ENCODE data around the gene RIMS3. TPM values are rescaled to one million over a fixed set of nuclear protein-coding genes. Genes with fewer than 3 reads are reported as not detected.
"Not testable (repeated sequence)": the region's sequence is repeated elsewhere in the genome, so short reads cannot be mapped to it uniquely, and the experiment has no call there.

RIMS3 gene
- total RNA-seq, 1 experiment from 2014 or later: 4.2 TPM

DNA sequence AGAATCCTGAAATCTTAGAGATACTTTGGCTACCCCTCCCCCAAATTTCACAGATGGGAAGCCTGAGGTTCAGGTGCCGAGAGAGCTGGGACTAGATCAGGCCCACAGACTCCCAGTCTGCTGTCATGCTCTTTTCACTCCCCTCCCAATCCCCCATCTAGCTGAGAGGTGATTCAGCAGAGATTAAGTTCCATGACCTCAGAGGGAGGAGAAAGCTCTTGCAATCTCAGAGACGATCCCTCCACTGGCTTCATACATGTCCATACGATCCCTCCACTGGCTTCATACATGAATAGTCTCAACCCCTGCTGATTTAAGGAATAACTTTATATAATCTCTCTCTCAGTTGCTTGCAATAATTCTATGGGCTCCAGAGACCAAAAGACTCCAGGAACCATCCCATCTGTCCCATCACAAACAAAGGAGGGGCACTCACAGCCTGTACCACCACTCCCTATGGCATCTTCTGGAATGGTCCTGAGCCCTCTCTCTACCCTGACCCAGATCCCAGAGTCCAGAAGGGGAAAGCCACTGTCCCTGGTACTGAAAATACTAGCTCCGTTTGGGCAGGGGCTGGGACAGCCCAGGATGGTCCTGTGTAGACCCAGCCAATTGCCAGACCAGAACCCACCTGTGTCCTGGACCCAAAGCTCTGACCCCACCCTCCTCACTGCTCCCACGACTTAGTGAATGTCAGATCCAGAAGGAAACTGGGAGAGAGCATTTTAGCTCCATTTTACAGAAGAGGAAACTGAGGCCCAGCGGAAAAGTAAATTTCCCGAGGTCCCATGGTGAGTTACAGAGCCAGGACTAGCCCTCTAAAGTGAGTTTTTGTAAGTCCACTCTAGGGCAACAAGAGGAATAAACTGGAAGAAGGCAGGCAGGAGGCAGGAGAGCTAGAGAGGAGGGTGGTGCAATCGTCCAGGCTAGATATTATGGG is 27.1 kb downstream of the RIMS3 start:
- in situ Hi-C loops (cut with HindIII; ENCODE audit: low pct_unique_long_range_greater_than_20kb, low sequenced_read_pairs): no loop called here
- DNase-seq (ENCODE audit: low read depth): no peak

DNA sequence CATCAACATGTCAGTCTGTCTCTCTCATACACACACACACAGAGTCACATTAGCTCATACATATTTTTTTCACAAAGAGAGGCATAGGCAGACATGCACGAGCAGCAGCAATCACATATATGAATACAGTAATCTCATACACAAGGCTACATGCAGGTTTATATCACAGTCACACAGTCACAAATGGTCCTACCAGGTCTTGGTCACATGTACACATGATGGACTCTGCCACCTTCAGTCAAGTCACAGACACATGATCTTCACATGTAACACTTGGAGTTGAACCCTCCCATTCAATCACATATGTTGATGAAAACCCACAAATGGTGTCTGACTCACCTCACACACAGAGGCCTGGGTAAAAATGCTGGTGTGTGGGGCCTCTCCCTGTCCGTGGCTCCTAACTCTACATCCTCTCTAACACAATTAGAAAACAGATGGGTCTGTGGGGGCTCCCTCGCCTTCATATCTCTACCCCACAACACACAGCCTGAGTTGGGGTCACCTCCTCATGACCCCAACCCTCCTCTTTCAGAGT is 27.9 kb downstream of the RIMS3 start:
- DNase-seq (ENCODE audit: low read depth): no peak
- in situ Hi-C loops (cut with HindIII; ENCODE audit: low pct_unique_long_range_greater_than_20kb, low sequenced_read_pairs): no loop called here

DNA sequence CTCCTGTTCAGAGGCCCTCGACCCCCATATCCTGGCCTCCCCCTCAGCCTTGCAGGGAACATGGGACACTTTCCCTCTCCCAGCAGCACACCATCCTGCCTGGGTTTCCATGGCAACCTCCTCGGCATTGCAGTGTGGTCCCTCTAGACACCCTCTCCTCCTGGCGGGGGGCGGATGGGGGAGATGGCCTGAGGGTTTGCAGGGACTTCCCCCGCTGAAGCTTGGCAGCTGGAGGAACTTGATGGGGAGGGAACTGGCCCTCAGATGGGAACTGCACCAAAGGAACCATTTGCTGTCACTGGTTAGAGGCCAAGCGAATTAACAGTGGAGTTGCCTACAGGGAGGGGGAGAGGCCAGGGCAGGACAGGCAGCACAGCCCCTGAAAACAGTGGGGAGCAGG is 28.7 kb downstream of the RIMS3 start:
- DNase-seq (ENCODE audit: low read depth): no peak
- in situ Hi-C loops (cut with HindIII; ENCODE audit: low pct_unique_long_range_greater_than_20kb, low sequenced_read_pairs): no loop called here

DNA sequence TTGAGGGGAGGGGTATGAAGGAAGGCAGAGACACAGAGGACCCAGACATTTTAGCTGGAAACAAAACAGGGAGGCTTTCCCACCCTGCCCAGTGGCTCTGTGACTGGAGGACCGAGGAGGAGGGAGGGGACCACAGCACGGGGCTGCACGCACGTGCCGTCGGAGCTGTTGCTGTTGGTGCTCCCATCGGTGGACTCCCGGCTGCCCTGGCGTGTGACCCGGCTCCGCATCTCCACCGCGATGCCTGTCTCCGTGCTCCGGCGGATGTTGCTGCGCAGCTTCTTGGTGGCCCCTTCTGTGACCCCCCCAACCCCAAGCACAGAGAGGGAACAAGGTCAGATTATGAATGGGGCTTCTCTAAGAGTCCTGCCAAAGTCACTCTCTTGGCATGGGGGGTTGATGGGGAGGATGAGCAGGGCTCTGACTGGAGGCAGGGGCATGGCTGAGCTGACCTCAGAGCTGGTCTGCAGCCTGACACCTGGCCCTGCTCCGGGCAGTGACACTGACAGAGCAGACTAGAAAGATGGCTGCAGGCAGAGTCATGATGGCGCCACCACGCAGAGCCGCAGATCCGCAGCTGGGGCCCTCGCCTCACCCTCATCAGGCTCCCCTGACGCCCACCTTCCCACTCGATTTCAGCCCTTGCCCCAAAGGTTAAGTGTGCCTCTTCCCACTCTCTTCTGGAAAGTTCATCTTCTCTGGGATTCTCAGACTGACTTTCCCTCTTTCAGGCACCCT is 29.6 kb downstream of the RIMS3 start:
- no peak for DNase-seq (ENCODE audit: low read depth)

DNA sequence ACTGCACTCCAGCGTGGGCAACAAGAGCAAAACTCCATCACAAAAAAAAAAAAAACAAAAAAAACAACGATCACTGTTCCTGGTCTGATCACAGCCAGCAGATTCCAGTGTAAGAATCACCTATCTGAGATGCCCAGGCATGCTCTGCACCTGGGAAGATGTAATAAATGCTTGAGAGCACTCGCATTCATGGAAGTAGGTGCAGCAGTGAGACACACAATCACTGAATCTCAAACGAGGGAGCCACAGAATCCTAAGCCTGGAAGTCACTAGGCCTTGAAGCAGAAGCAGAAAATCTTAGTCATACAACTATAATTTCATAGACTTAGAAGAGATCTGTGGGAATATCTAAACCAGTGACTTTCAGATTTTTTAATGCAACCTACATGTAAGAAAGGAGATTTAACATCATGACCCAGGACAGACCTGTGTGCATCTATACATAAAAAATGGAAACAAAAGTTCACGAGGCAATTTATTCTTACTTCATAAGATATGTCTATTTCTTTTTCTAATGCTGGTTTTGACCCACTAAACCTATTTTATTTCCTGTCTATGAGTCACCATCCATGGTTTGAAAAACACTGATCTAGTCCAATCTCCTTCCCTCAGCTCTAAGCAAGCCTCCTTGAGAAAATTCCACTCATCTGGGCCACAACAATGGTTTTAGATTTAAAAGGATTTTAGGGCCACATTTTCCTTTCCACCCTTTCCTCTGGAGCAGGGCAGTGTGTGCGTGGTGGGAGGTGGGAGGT is 30.4 kb downstream of the RIMS3 start:
- DNase-seq (ENCODE audit: low read depth): no peak
- in situ Hi-C loops (cut with HindIII; ENCODE audit: low pct_unique_long_range_greater_than_20kb, low sequenced_read_pairs): no loop called here

More for the DNA sequence above, 29.6 kb downstream of the RIMS3 start:
- in situ Hi-C loops (cut with HindIII; ENCODE audit: low pct_unique_long_range_greater_than_20kb, low sequenced_read_pairs): no loop called here

DNA sequence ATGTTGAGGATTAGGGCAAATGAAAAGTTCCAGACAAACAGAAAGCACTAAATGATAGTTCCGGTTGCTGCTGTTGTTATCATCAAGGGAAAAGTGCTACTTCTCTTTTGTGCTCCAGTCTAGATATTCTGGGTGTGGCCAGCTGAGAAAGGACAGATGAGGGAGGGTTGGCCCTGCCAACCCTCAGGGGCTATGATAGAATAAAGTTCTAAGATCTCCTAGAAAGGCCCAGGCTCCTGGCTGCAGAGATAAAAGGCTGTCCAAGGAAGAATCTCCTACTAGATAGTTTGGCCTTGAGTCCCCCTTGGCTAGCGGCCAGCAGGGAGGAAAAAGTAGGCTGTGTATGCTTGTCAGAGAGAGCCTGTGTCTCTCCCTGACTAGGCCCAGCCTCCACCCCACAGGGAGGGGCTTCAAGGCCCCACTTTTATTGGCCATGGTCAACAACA is 31.5 kb downstream of the RIMS3 start:
- no peak for DNase-seq (ENCODE audit: low read depth)
- in situ Hi-C loops (cut with HindIII; ENCODE audit: low pct_unique_long_range_greater_than_20kb, low sequenced_read_pairs): no loop called here

DNA sequence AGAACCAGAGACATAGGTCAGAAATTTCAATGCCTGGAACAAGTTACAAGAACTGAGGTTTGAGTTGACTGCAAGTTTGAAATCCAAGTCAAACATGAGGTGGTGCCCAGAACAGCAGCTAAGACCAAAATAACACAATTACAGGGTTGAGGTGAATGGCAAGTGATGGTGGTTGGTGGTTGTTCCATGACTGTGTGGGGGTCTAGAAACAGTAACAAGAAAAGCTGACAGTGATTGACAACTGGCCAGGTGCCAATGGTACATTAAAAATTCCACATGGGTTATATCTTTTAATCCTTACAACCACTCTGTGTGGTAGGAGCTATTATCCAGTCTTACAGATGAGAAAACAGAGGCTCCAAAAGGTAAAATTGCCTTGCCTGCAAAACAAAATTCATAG is 32.0 kb downstream of the RIMS3 start:
- in situ Hi-C loops (cut with HindIII; ENCODE audit: low pct_unique_long_range_greater_than_20kb, low sequenced_read_pairs): no loop called here
- no peak for DNase-seq (ENCODE audit: low read depth)

DNA sequence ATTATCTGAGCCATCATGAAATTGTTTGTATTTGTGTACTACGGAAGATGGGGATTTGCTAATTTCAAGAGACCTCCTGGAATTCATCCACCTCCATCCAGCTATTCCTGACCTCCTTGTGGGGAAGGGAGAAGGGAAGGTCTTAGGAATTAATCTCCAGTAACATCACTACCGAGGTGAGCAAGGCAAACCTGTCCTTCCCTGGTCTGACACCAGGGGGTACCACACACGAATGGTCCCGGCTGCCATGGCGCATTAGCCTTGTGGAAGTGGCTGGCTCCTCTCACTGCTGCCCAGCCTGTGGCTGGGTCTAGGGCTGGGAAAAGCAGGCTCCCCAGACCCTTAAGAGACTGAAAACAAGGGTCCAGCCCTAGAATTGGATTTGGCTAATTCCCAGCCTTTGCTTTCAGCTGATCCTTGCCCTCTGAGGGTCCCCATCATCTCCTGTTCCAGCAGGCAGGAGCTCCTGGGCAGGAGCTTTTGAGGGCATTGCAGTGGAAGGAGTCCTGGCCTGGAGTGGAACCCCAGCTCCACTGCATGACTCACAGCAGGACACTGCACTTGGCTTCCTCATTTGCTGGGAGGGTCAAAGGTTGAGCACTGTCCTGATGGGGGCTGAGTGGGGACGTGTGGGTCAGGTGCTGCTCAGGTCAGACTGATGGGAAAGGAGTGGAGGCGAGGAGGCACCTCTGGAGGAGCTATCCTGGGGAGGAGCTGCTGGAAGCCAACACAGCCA is 34.8 kb downstream of the RIMS3 start:
- DNase-seq (ENCODE audit: low read depth): no peak
- in situ Hi-C loops (cut with HindIII; ENCODE audit: low pct_unique_long_range_greater_than_20kb, low sequenced_read_pairs): no loop called here

DNA sequence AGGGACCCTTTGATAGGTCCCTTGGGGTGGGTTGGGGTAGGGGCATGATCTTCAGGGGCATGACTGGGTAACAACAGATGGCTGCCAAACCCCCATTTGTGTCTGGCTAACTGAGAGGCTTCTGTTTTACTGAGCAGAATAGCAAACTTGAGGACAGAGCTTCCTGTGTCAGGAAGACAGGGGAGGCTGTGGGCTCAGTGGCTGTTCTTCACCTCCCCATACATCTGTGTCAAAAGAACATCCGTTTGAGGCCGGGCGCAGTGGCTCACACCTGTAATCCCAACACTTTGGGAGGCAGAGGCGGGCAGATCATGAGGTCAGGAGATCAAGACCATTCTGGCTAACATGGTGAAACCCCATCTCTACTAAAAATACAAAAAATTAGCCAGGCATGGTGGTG is 35.9 kb downstream of the RIMS3 start:
- in situ Hi-C loops (cut with HindIII; ENCODE audit: low pct_unique_long_range_greater_than_20kb, low sequenced_read_pairs); DNase-seq (ENCODE audit: low read depth): not testable (repeated sequence)

DNA sequence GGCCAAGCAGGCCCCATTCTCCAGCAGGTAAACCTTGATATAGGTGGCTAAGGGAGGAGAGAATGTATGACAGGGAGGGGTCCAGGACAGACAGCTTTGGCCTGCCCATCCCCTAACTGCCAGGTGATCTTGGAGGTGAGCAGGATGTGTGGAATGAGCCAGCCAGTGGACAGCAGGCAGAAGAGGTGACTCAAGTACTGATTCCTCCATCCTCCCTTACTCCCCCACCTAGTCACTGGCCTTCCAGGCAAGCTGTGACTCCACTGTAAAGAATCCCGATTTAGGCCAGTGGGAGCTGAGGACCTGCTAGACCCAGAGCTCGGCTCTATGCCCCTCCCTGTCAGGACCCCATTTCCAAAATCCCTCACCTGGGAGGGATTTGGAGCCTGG is 36.6 kb downstream of the RIMS3 start:
- no peak for DNase-seq (ENCODE audit: low read depth)
- in situ Hi-C loops (cut with HindIII; ENCODE audit: low pct_unique_long_range_greater_than_20kb, low sequenced_read_pairs): no loop called here

DNA sequence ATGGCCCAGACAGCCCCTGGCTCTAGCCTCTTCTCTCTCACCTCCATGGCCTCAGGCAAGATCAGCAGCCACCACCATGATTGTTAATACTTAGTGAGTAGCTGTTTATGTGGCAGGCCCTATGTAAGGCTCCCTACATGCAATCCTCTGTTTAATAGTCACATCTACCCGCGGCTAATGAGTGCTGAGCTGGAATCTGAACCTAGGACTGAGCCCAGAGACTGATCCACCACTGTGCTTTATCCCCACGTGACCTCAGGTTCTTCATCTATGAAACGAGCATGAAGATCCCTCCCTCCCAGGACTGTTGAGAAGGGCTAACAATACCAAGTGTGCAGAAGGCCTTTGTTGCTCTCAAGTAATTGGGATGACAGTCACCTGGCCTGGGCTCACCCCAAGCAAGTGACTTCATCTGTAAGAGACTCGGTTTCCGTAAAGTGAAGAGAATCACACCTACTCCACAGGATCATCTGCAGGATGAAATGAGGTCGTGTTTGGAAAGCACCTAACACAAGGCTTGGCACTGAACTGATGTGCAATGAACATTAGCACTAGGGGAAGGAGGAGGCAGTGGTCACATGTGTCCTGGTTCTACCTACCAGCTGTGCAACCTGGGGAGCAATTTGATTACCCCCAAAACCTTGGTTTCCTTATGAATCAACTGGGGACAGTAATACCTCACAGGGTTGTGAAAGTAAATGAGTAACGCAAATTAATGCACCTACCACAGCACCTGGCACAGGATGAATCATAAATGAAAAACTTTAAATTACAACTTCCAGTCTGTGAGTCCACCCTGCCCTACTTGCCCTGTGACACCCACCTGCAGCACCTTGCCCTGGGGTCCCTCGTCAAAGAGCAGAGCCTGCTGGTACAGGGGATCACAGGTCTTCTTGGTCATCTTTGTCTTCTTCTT is 37.2 kb downstream of the RIMS3 start:
- no peak for DNase-seq (ENCODE audit: low read depth)
- in situ Hi-C loops (cut with HindIII; ENCODE audit: low pct_unique_long_range_greater_than_20kb, low sequenced_read_pairs): no loop called here

DNA sequence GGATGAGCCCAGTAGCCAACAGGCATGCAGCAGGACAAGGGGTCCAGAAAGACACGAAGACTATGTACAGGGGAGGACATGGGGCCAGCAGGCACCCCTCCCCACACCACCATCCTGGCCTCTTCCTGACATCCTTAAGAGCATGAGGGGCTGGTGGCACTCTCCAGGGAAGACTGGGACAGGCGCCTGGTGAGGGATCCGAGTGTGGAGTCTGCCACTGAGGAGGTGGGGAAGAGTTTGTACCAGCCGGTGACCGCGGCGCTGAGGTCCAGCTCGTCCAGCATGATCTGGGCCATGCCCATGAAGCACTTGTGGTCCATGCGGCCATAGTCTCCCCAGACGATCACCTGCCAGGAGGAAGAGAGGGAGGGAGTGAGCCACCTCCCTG is 39.1 kb downstream of the RIMS3 start:
- in situ Hi-C loops (cut with HindIII; ENCODE audit: low pct_unique_long_range_greater_than_20kb, low sequenced_read_pairs): no loop called here

DNA sequence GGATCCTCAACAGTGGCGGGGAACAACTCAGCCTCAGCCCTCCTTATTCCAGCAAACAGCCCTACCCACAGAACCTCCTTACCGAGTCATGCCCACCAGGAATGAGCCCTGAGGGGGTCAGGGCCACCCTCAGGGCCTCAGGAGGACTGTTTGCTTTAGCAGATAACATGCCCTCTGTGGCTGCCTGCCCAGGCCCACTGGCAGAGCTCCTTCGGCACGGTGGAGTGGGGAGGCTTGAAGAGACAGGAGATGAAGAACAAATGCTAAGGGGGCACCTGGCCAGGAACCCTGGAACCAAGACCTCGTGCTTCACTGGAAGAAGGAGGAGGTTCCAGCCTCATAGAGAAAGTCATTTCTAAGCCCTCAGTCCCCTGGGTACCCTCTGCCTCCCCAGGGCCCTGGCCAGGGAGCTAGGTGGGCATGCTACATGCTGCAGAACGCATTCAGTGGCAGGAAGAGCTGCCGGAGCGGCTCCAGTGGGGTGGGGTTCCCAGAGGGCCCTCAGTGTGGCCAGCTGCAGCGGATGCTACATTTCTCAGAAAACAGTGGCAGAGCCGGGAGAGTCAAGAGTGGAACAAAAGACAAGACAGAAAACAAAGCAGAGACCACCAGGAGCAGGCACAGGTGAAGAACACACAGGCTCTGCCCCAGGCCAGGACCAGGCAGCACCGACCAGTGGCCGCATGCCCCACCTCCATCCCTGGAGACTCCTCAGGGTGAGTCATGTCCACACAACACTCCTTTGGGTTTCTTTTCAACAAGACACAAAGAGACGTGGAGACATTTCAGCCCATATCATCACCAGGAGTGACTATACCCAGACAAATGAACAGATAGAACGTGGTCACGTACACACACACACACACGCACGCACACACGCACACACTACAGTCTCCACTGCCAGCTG is 39.8 kb downstream of the RIMS3 start:
- DNase-seq (ENCODE audit: low read depth): no peak
- in situ Hi-C loops (cut with HindIII; ENCODE audit: low pct_unique_long_range_greater_than_20kb, low sequenced_read_pairs): no loop called here

More for the DNA sequence above, 39.1 kb downstream of the RIMS3 start:
- no peak for DNase-seq (ENCODE audit: low read depth)

DNA sequence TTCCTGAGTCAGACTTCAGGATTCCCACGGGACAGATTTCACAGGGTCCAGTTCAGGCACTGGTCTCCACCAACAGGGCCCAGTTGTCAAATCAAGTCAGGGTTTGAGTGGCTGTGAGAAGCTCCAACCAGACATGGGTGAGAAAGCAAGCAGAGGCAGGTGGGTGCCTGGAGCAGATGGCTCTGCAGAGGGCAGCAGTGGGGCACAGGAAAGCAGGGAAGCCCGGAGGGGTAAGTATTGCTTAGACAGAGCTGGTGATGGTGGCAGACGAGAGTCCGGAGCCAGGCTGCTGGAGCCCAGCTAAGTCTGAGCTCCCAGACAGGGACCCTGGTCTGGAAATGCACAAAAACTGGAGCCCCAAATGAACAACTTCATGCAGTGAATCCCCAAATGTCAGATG is 40.4 kb downstream of the RIMS3 start:
- no peak for DNase-seq (ENCODE audit: low read depth)
- in situ Hi-C loops (cut with HindIII; ENCODE audit: low pct_unique_long_range_greater_than_20kb, low sequenced_read_pairs): no loop called here

DNA sequence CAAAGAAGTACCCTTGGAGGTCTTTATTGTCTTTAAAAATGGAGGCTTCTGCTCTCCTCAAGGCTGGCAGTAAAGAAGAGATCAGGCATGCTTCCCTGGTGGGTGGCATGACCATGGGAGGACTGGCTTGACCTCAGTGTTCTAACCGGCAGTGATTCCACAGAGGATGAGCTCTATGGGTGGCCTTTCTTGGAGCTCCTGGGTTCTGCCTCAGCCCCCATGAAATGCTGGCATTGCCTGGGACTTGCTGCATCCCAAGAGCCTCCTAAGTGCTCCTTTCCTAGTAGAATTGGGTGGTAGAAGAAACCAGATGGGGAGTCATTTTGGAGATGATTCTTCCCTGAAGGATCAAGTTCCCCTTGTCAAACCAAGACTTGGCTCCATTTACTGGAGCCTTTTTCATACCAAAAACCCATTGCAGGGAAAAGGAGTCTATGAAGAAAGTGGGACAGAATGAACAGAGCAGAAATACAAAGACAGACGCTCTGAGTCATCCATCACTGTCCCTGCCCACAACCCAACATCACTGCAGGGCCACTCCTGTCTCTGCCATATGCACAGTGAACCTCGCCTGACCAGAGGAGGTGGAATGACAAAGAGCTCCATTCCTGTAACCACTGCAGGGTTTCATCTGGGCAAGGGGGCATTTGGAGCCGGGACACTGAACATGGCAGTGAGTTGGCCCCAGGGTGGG is 42.4 kb downstream of the RIMS3 start:
- in situ Hi-C loops (cut with HindIII; ENCODE audit: low pct_unique_long_range_greater_than_20kb, low sequenced_read_pairs): no loop called here
- no peak for DNase-seq (ENCODE audit: low read depth)

All from Caki2 (cell line).